Effector CD4-positive, alpha-beta T cell (primary cell): ENCODE measurements around the gene EIPR1.
A peak's percentile ranks its signal among the peaks of the same experiment; 100 is the strongest.

Source experiments
- DNase-seq: peaks from one replicate; pipeline ENCODE4 v3.0.0-alpha.2; 2020

Gene EIPR1

GRCh38 chr2:3238951-3239841 lies 138.4 kb downstream of the EIPR1 start:
- DNase-seq, result no peak

- no peak for DNase-seq
Measured at GRCh38 chr2:3236300-3237045, 141.1 kb downstream of the EIPR1 start.

GRCh38 chr2:3233877-3234276 lies 143.7 kb downstream of the EIPR1 start:
- DNase-seq, result no peak

GRCh38 chr2:3229221-3229620 lies 148.4 kb downstream of the EIPR1 start:
- DNase-seq, result no peak

- DNase-seq, result no peak
Measured at GRCh38 chr2:3224681-3225080, 152.9 kb downstream of the EIPR1 start.

- peak; percentile 61 for DNase-seq
Measured at GRCh38 chr2:3223080-3223923, 154.3 kb downstream of the EIPR1 start.

GRCh38 chr2:3222636-3223035 lies 155.0 kb downstream of the EIPR1 start:
- DNase-seq, result peak; percentile 42

GRCh38 chr2:3219536-3219935 lies 158.1 kb downstream of the EIPR1 start:
- DNase-seq, result no peak

- DNase-seq, result no peak
Measured at GRCh38 chr2:3217646-3218045, 160.0 kb downstream of the EIPR1 start.

- DNase-seq, result no peak
Measured at GRCh38 chr2:3216841-3217495, 160.7 kb downstream of the EIPR1 start.

GRCh38 chr2:3214806-3215404 lies 162.7 kb downstream of the EIPR1 start:
- no peak for DNase-seq

- DNase-seq, result no peak
Measured at GRCh38 chr2:3214065-3214464, 163.6 kb downstream of the EIPR1 start.

GRCh38 chr2:3212984-3213383 lies 164.6 kb downstream of the EIPR1 start:
- DNase-seq, result no peak

- no peak for DNase-seq
Measured at GRCh38 chr2:3212061-3212362, 165.6 kb downstream of the EIPR1 start.

- DNase-seq, result no peak
Measured at GRCh38 chr2:3211256-3212060, 166.2 kb downstream of the EIPR1 start.

GRCh38 chr2:3210257-3210656 lies 167.4 kb downstream of the EIPR1 start:
- DNase-seq, result no peak

- no peak for DNase-seq
Measured at GRCh38 chr2:3209258-3209657, 168.4 kb downstream of the EIPR1 start.

- no peak for DNase-seq
Measured at GRCh38 chr2:3208591-3208990, 169.0 kb downstream of the EIPR1 start.

GRCh38 chr2:3208179-3208578 lies 169.4 kb downstream of the EIPR1 start:
- DNase-seq, result no peak

- DNase-seq, result no peak
Measured at GRCh38 chr2:3207091-3207491, 170.5 kb downstream of the EIPR1 start.

GRCh38 chr2:3205845-3206244 lies 171.8 kb downstream of the EIPR1 start:
- DNase-seq, result no peak
